GM06990 (cell line): ENCODE data around the gene FOCAD.

ENCODE experiments used
- DNase-seq: peaks from one replicate; pipeline ENCODE4 v3.0.0-alpha.2; 2011; ENCODE audit not compliant: insufficient read length; ENCODE audit errors: extremely low read depth
- H3K27me3 ChIP-seq: replicated peaks from 2 replicates; pipeline ENCODE4 v1.6.0; 2011; ENCODE audit warnings: low read length; ENCODE audit not compliant: control insufficient read depth, insufficient read depth
- H3K36me3 ChIP-seq: 2 replicates; pipeline ENCODE4 v1.5.1; 2011; ENCODE audit warnings: low read length; ENCODE audit not compliant: control insufficient read depth, insufficient read depth
- H3K4me3 ChIP-seq: replicated peaks from 2 replicates; pipeline ENCODE4 v1.5.1; 2011; ENCODE audit warnings: low read depth, mild to moderate bottlenecking, control low read depth, low read length
- CTCF ChIP-seq: IDR thresholded peaks from 2 replicates; pipeline ENCODE4 v1.5.1; 2011; ENCODE audit warnings: low read length, control low read depth, mild to moderate bottlenecking, inconsistent platforms; ENCODE audit not compliant: insufficient read depth, poor library complexity, severe bottlenecking

FOCAD gene

GRCh38 chr9:20904995-20905394, 220.9 kb downstream of the FOCAD start:
- TF ChIP-seq CTCF = no peak
- H3K27me3 ChIP-seq = no peaks in the 10 kb centered on the region
- no peak for DNase-seq
- no peak overlapping the region for H3K4me3 ChIP-seq
- no peaks in the 10 kb centered on the region for H3K36me3 ChIP-seq

GRCh38 chr9:20906326-20906725, 222.3 kb downstream of the FOCAD start:
- Histone ChIP-seq H3K36me3 (no peaks in the 10 kb centered on the region), H3K27me3 (no peaks in the 10 kb centered on the region), H3K4me3 (no peak overlapping the region)
- TF ChIP-seq CTCF = no peak
- DNase-seq = no peak

DNA sequence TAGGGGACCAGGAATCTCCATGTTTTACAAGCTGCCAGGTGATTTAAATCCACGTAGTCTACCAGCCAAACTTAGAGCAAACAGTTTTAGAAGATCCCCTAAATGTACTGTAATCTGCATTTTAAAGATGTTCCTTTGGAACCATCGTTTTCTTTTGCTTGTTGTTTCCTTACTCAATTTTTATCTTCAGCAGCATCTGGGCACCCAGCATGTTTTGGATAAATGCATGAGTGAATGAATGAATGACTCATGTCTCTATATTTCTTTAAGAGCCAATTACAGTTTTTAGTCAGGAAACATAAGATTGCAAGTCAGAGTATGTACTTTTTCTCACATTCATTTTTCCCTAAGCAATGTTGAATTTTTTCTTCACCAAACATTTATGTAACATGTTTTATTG, 224.4 kb downstream of the FOCAD start:
- Histone ChIP-seq H3K4me3 (no peak overlapping the region), H3K36me3 (no peaks in the 10 kb centered on the region), H3K27me3 (no peaks in the 10 kb centered on the region)
- DNase-seq = no peak
- TF ChIP-seq CTCF = no peak

DNA sequence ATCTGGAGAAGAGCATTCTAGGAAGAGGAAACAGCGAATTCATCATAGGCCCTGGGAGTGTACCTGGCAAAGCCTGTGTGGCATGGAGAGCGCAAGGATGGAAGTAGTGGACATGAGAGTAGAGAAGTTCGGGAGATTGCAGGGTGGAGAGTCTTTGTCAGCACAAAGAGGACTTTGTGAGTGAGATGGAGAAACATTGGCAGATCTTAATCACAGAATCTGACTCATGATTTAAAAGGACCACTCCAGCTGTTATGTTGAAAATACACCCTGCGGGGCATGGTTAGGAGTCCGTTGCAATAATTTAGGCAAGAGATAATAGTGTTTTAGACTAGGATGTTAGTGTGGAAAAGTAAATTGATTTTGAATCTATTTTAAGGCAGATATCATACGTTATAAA, 230.5 kb downstream of the FOCAD start:
- TF ChIP-seq CTCF = no peak
- no peak overlapping the region for H3K4me3 ChIP-seq

DNA sequence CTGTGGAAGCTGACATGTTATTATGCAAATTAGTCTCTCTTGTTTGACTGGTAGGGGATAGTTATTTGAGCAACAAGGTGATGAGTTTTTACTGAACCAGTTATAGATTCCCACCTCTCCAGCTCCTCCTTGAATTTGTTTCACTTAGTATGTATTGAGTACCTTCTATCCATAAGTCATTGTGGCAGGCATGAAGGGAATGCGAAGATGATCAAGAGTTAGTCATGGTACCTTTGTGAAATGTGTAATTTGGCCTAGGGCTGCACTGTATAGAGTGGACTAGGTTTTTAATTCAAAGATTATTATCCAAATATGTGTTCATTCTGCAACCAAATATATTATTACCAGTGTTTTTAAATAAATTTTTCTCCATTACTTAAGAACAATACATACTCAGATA, 237.3 kb downstream of the FOCAD start:
- no peaks in the 10 kb centered on the region for H3K27me3 ChIP-seq
- H3K4me3 ChIP-seq = no peak overlapping the region
- no peaks in the 10 kb centered on the region for H3K36me3 ChIP-seq
- TF ChIP-seq CTCF = no peak
- DNase-seq = no peak

More for the DNA sequence above, 230.5 kb downstream of the FOCAD start:
- Histone ChIP-seq H3K36me3 (no peaks in the 10 kb centered on the region), H3K27me3 (no peaks in the 10 kb centered on the region)
- no peak for DNase-seq
